Upper lobe of left lung (tissue), 4 donors: ENCODE results near the gene SLC6A6.

Source experiments
- CTCF ChIP-seq, 6 experiments: fragments of 450-650 bp in 4 of 6; fragments of 200-600 bp in 2 of 6; sonication (generic) in 2 of 6; IDR thresholded peaks; one replicate each; pipeline ENCODE4 v1.5.1; 2016 to 2019; ENCODE audit warnings: antibody characterized with exemption in 6 of 6
- POLR2A ChIP-seq, 4 donors: fragments of 450-650 bp; IDR thresholded peaks; one replicate each; pipeline ENCODE4 v1.5.1; 2016 to 2017; ENCODE audit warnings: antibody characterized with exemption in 4 of 4, mild to moderate bottlenecking in 2 of 4
- POLR2AphosphoS5 ChIP-seq, 2 donors: sonication (generic); formaldehyde crosslinking; IDR thresholded peaks; one replicate each; pipeline ENCODE4 v1.5.1; 2017; ENCODE audit warnings: antibody characterized with exemption in 2 of 2

- TF ChIP-seq POLR2A (IDR thresholded peaks at IDR 0.05) (no peak), CTCF (IDR thresholded peaks at IDR 0.05) (no peak), POLR2AphosphoS5 (IDR thresholded peaks at IDR 0.05) (no peak)
Measured at GRCh38 chr3:14353502-14353901, 48.9 kb upstream of the SLC6A6 start.
